ENCODE results near the gene CSNK2A1. TPM values are rescaled to one million over a fixed set of nuclear protein-coding genes. Genes with fewer than 3 reads are reported as not detected.

CSNK2A1 gene
- polyA plus RNA-seq, 3 donors, result 31.7 to 55.5 (median 35.2) TPM

DNA sequence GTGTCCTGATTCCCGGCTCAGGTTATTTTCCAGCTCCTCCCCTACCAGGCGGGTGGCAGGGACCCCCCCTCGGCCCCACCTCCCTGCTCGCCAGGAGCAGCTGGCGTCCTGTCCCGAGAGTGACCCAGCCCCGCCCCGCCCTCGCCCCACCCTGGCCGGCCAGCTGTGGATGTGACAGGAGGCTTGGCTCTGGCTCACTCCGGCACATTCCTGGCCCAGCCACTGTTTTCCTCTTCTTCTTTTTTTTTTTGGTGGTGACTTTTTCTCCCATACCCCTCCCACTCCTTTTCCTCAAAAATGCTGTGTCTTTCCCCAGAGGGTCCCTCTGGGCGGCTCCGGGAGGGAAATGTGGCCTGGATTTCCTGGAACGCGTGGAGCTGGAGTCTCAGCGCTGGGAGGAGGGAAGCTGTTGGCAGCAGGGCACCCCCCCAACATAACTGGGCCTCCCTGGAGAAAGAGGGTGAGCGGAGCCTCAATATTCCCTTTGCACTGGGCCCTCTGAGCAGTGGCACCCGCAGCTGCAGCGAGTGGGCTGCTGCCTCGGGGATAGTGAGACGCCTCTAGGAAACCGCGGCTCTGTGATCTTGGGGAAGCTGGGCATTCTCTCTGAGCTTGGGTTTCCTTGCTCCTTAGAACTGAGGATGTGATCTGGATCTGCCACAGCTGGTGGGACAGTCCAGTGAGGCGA, 28.3 kb upstream of the CSNK2A1 start:
- 55% methylated on average over 14 of the region's 24 CpGs for WGBS (ENCODE audit: insufficient coverage)
- TF ChIP-seq, protein P1, sequence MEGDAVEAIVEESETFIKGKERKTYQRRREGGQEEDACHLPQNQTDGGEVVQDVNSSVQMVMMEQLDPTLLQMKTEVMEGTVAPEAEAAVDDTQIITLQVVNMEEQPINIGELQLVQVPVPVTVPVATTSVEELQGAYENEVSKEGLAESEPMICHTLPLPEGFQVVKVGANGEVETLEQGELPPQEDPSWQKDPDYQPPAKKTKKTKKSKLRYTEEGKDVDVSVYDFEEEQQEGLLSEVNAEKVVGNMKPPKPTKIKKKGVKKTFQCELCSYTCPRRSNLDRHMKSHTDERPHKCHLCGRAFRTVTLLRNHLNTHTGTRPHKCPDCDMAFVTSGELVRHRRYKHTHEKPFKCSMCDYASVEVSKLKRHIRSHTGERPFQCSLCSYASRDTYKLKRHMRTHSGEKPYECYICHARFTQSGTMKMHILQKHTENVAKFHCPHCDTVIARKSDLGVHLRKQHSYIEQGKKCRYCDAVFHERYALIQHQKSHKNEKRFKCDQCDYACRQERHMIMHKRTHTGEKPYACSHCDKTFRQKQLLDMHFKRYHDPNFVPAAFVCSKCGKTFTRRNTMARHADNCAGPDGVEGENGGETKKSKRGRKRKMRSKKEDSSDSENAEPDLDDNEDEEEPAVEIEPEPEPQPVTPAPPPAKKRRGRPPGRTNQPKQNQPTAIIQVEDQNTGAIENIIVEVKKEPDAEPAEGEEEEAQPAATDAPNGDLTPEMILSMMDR (IDR thresholded peaks at IDR 0.05), result no peak
- H3K4me2 ChIP-seq (replicated peaks; ENCODE audit: extremely low read depth, low read length, poor library complexity, severe bottlenecking), result no peak overlapping the region

DNA sequence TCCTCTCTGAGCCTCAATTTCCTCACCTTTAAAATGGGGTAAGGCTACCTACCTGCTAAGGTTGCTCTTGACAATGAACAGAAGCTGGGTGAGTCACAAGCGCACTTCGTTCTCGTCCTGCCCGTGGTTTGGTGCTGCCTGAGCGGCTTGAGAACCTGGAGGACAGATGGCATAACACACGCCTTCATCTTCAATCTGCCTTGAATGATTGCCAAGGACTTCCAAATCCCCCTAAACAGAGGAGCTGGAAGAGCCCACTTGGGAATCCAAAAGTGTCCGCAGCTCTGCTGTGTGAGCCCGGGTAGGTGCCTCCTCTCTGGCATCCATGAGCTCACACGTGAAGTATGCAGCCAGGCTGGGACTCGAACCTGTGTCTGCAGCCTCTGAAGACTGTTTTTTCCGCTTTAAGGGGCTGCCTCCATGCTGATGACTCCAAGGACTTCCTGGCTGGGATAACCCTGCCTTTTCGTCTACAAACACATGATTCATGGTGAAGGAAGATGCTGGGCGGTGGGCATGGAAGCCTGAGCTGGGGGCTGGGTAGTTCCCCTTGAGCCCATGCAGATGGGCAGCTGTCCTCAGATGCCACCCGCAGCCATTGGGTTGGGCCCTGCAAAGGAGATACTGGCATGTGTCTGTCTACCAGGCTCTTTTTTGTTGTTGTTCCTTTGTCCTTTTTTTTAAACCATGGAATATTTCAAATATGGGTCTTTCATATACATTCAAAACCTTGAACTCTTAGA, 25.3 kb upstream of the CSNK2A1 start:
- H3K4me1 ChIP-seq (ENCODE audit: control insufficient read depth in 1 of 2, insufficient read depth in 2 of 2, low read length in 2 of 2), result no peaks in the 10 kb centered on the region
- peak overlapping the region in 1 of 2 donors; percentile 23 for H3K4me3 Mint-ChIP-seq
- 79% methylated on average over 11 of the region's 14 CpGs for WGBS (ENCODE audit: insufficient coverage)
- peaks cover 44 to 52% (median 45%) of the 10 kb centered on the region in 3 donors for H3K27me3 Mint-ChIP-seq (ENCODE audit: low read depth in 3 of 3)
- H3K79me2 ChIP-seq (ENCODE audit: insufficient read depth, low read length), result no peaks in the 10 kb centered on the region
- no peak overlapping the region for H3K4me3 ChIP-seq (replicated peaks in 1 of 3; ENCODE audit: low read depth in 2 of 3, low read length in 3 of 3)
- H3K4me2 ChIP-seq (replicated peaks; ENCODE audit: extremely low read depth, low read length, poor library complexity, severe bottlenecking), result no peak overlapping the region
- DNase-seq, result no peak
- H3K27ac ChIP-seq (ENCODE audit: low read depth in 1 of 2, low read length in 2 of 2), result no peak overlapping the region
- peak overlapping the region in 1 of 7 donors; percentile 72 for H3K27ac Mint-ChIP-seq
- H3K9me3 ChIP-seq (replicated peaks in 1 of 2; ENCODE audit: control insufficient read depth in 1 of 2, insufficient read depth in 1 of 2, low read length in 2 of 2), result no peaks in the 10 kb centered on the region
- no peak overlapping the region for H2AFZ ChIP-seq (ENCODE audit: insufficient read depth, low read depth, low read length, poor library complexity, severe bottlenecking)
- H3K9me3 Mint-ChIP-seq, result no peaks in the 10 kb centered on the region
- no peaks in the 10 kb centered on the region for H3K4me1 Mint-ChIP-seq
- peaks cover 0 to 36% of the 10 kb centered on the region in 2 donors for H3K27me3 ChIP-seq (ENCODE audit: control insufficient read depth in 2 of 2, insufficient read depth in 2 of 2, low read length in 2 of 2)
- intact Hi-C loops (cut with micrococcal nuclease), result no loop called here
- H3K9ac ChIP-seq (ENCODE audit: insufficient read depth, low read length, poor library complexity, severe bottlenecking), result no peak overlapping the region
- no peaks in the 10 kb centered on the region for H4K20me1 ChIP-seq (ENCODE audit: insufficient read depth, low read length)
- no peaks in the 10 kb centered on the region for H3K36me3 Mint-ChIP-seq
- no peaks in the 10 kb centered on the region for H3K36me3 ChIP-seq (replicated peaks in 1 of 2; ENCODE audit: control insufficient read depth in 1 of 2, insufficient read depth in 2 of 2, low read length in 2 of 2)
- TF ChIP-seq, protein P1 (IDR thresholded peaks at IDR 0.05), result no peak

More for the DNA sequence above, 28.3 kb upstream of the CSNK2A1 start:
- no peaks in the 10 kb centered on the region for H3K36me3 Mint-ChIP-seq
- H3K4me1 Mint-ChIP-seq, result peaks cover 1% of the 10 kb centered on the region
- Histone ChIP-seq H3K79me2 (ENCODE audit: insufficient read depth, low read length) (no peaks in the 10 kb centered on the region), H3K27ac (ENCODE audit: low read depth in 1 of 2, low read length in 2 of 2) (no peak overlapping the region), H3K9me3 (replicated peaks in 1 of 2; ENCODE audit: control insufficient read depth in 1 of 2, insufficient read depth in 1 of 2, low read length in 2 of 2) (no peaks in the 10 kb centered on the region), H3K36me3 (replicated peaks in 1 of 2; ENCODE audit: control insufficient read depth in 1 of 2, insufficient read depth in 2 of 2, low read length in 2 of 2) (no peaks in the 10 kb centered on the region), H4K20me1 (ENCODE audit: insufficient read depth, low read length) (no peaks in the 10 kb centered on the region), H3K27me3 (ENCODE audit: control insufficient read depth in 2 of 2, insufficient read depth in 2 of 2, low read length in 2 of 2) (peaks cover 0 to 39% of the 10 kb centered on the region in 2 donors), H2AFZ (ENCODE audit: insufficient read depth, low read depth, low read length, poor library complexity, severe bottlenecking) (no peak overlapping the region), H3K4me3 (replicated peaks in 1 of 3; ENCODE audit: low read depth in 2 of 3, low read length in 3 of 3) (no peak overlapping the region), H3K9ac (ENCODE audit: insufficient read depth, low read length, poor library complexity, severe bottlenecking) (no peak overlapping the region), H3K4me1 (ENCODE audit: control insufficient read depth in 1 of 2, insufficient read depth in 2 of 2, low read length in 2 of 2) (no peaks in the 10 kb centered on the region)
- peaks cover 43 to 59% (median 44%) of the 10 kb centered on the region in 3 donors for H3K27me3 Mint-ChIP-seq (ENCODE audit: low read depth in 3 of 3)
- H3K27ac Mint-ChIP-seq, result no peak overlapping the region
- no peaks in the 10 kb centered on the region for H3K9me3 Mint-ChIP-seq
- H3K4me3 Mint-ChIP-seq, result peak overlapping the region in 1 of 2 donors; percentile 31
- DNase-seq, result no peak
- intact Hi-C loops (cut with micrococcal nuclease), result no loop called here
